IgD-negative memory B cell (primary cell): ENCODE data around the gene CAPZA2. TPM values are rescaled to one million over a fixed set of nuclear protein-coding genes. Genes with fewer than 3 reads are reported as not detected.
"Not testable (repeated sequence)": the region's sequence is repeated elsewhere in the genome, so short reads cannot be mapped to it uniquely, and the experiment has no call there.

ENCODE experiments used
- H3K27ac Mint-ChIP-seq, 3 donors: one replicate each; pipeline ENCODE4 v1.8.0; 2020 to 2022; ENCODE audit warnings: mild to moderate bottlenecking in 3 of 3, mixed read lengths in 3 of 3, moderate library complexity in 1 of 3
- H3K27me3 Mint-ChIP-seq: one replicate; pipeline ENCODE4 v1.8.0; 2021; ENCODE audit warnings: mixed read lengths
- H3K36me3 Mint-ChIP-seq: one replicate; pipeline ENCODE4 v1.8.0; 2020; ENCODE audit warnings: mild to moderate bottlenecking, mixed read lengths
- H3K4me1 Mint-ChIP-seq, 3 donors: one replicate each; pipeline ENCODE4 v1.8.0; 2020 to 2022; ENCODE audit warnings: mixed read lengths in 3 of 3, mild to moderate bottlenecking in 1 of 3
- H3K4me3 Mint-ChIP-seq, 4 donors: one replicate each; pipeline ENCODE4 v1.8.0; 2020 to 2022; ENCODE audit warnings: mild to moderate bottlenecking in 4 of 4, mixed read lengths in 4 of 4, moderate library complexity in 3 of 4
- H3K9me3 Mint-ChIP-seq, 3 donors: one replicate each; pipeline ENCODE4 v1.8.0; 2020 to 2021; ENCODE audit warnings: mixed read lengths in 3 of 3, mild to moderate bottlenecking in 1 of 3
- polyA plus RNA-seq: library from polyadenylated mRNA; unstranded; fragments of 300-500 nt; fragmentation: Illumina TruSeq; gene quantifications from one replicate; pipeline ENCODE4 v1.2.3, GENCODE V29; 2021

Gene CAPZA2
- polyA plus RNA-seq, 1 donor from 2014 or later = 172 TPM

- no peak overlapping the region for H3K27ac Mint-ChIP-seq
- H3K9me3 Mint-ChIP-seq = no peaks in the 10 kb centered on the region
- H3K36me3 Mint-ChIP-seq = peaks cover 12% of the 10 kb centered on the region
- no peak overlapping the region for H3K4me3 Mint-ChIP-seq
- H3K4me1 Mint-ChIP-seq = no peaks in the 10 kb centered on the region
- H3K27me3 Mint-ChIP-seq = no peaks in the 10 kb centered on the region
Observed at GRCh38 chr7:116912269-116912909, 50.0 kb downstream of the CAPZA2 start.

GRCh38 chr7:116918704-116919103 is 56.3 kb downstream of the CAPZA2 start:
- Mint-ChIP-seq H3K27ac (no peak overlapping the region), H3K9me3 (no peaks in the 10 kb centered on the region), H3K4me3 (no peak overlapping the region), H3K36me3 (peaks cover 15% of the 10 kb centered on the region), H3K27me3 (no peaks in the 10 kb centered on the region), H3K4me1 (no peaks in the 10 kb centered on the region)

GRCh38 chr7:116920359-116920758 is 58.0 kb downstream of the CAPZA2 start:
- H3K36me3 Mint-ChIP-seq = peaks cover 11% of the 10 kb centered on the region
- peak overlapping the region in 1 of 3 donors; percentile 68 for H3K27ac Mint-ChIP-seq
- H3K9me3 Mint-ChIP-seq = no peaks in the 10 kb centered on the region
- H3K4me1 Mint-ChIP-seq = no peaks in the 10 kb centered on the region
- no peaks in the 10 kb centered on the region for H3K27me3 Mint-ChIP-seq
- peak overlapping the region in 1 of 4 donors; percentile 14 for H3K4me3 Mint-ChIP-seq

GRCh38 chr7:116922545-116922944 is 60.2 kb downstream of the CAPZA2 start:
- Mint-ChIP-seq H3K9me3 (no peaks in the 10 kb centered on the region), H3K27ac (no peak overlapping the region), H3K4me1 (peaks cover 0 to 1% (median 0%) of the 10 kb centered on the region in 3 donors), H3K27me3 (no peaks in the 10 kb centered on the region), H3K4me3 (no peak overlapping the region), H3K36me3 (peaks cover 11% of the 10 kb centered on the region)

GRCh38 chr7:116924741-116925140 is 62.4 kb downstream of the CAPZA2 start:
- Mint-ChIP-seq H3K36me3 (peaks cover 5% of the 10 kb centered on the region), H3K27me3 (no peaks in the 10 kb centered on the region), H3K4me1 (peaks cover 0 to 3% (median 0%) of the 10 kb centered on the region in 3 donors), H3K9me3 (no peaks in the 10 kb centered on the region), H3K27ac (no peak overlapping the region), H3K4me3 (no peak overlapping the region)

GRCh38 chr7:116929021-116929420 is 66.6 kb downstream of the CAPZA2 start:
- Mint-ChIP-seq H3K36me3 (peaks cover 1% of the 10 kb centered on the region), H3K27ac (no peak overlapping the region), H3K4me1 (peaks cover 0 to 6% (median 3%) of the 10 kb centered on the region in 3 donors)

GRCh38 chr7:116929914-116930913 is 67.8 kb downstream of the CAPZA2 start:
- H3K4me3 Mint-ChIP-seq = no peak overlapping the region
- H3K9me3 Mint-ChIP-seq = no peaks in the 10 kb centered on the region
- no peak overlapping the region for H3K27ac Mint-ChIP-seq

More at GRCh38 chr7:116929021-116929420, 66.6 kb downstream of the CAPZA2 start:
- Mint-ChIP-seq H3K9me3 (no peaks in the 10 kb centered on the region), H3K4me3 (no peak overlapping the region), H3K27me3 (no peaks in the 10 kb centered on the region)

GRCh38 chr7:116932566-116932965 is 70.2 kb downstream of the CAPZA2 start:
- Mint-ChIP-seq H3K27ac (no peak overlapping the region), H3K9me3 (no peaks in the 10 kb centered on the region), H3K4me3 (no peak overlapping the region)

More at GRCh38 chr7:116929914-116930913, 67.8 kb downstream of the CAPZA2 start:
- peaks cover 2% of the 10 kb centered on the region for H3K27me3 Mint-ChIP-seq
- peaks cover 1% of the 10 kb centered on the region for H3K36me3 Mint-ChIP-seq
- peaks cover 0 to 6% (median 3%) of the 10 kb centered on the region in 3 donors for H3K4me1 Mint-ChIP-seq

GRCh38 chr7:116933465-116933864 is 71.1 kb downstream of the CAPZA2 start:
- peaks cover 0 to 5% (median 3%) of the 10 kb centered on the region in 3 donors for H3K4me1 Mint-ChIP-seq
- no peak overlapping the region for H3K27ac Mint-ChIP-seq
- H3K36me3 Mint-ChIP-seq = peaks cover 1% of the 10 kb centered on the region
- H3K27me3 Mint-ChIP-seq = peaks cover 16% of the 10 kb centered on the region
- no peak overlapping the region for H3K4me3 Mint-ChIP-seq
- no peaks in the 10 kb centered on the region for H3K9me3 Mint-ChIP-seq

More at GRCh38 chr7:116932566-116932965, 70.2 kb downstream of the CAPZA2 start:
- Mint-ChIP-seq H3K4me1 (peaks cover 0 to 5% (median 3%) of the 10 kb centered on the region in 3 donors), H3K36me3 (peaks cover 1% of the 10 kb centered on the region), H3K27me3 (peaks cover 13% of the 10 kb centered on the region)

- peaks cover 0 to 4% (median 3%) of the 10 kb centered on the region in 3 donors for H3K4me1 Mint-ChIP-seq
Observed at GRCh38 chr7:116934580-116934979, 72.2 kb downstream of the CAPZA2 start.

GRCh38 chr7:116936844-116937243 is 74.5 kb downstream of the CAPZA2 start:
- not testable (repeated sequence) for H3K4me1 Mint-ChIP-seq, H3K4me3 Mint-ChIP-seq, H3K27ac Mint-ChIP-seq, H3K36me3 Mint-ChIP-seq, H3K9me3 Mint-ChIP-seq
- peaks cover 16% of the 10 kb centered on the region for H3K27me3 Mint-ChIP-seq

More at GRCh38 chr7:116934580-116934979, 72.2 kb downstream of the CAPZA2 start:
- H3K27ac Mint-ChIP-seq = no peak overlapping the region
- H3K9me3 Mint-ChIP-seq = no peaks in the 10 kb centered on the region
- no peak overlapping the region for H3K4me3 Mint-ChIP-seq
- H3K36me3 Mint-ChIP-seq = peaks cover 1% of the 10 kb centered on the region
- H3K27me3 Mint-ChIP-seq = peaks cover 16% of the 10 kb centered on the region

GRCh38 chr7:116938678-116939077 is 76.3 kb downstream of the CAPZA2 start:
- no peak overlapping the region for H3K4me3 Mint-ChIP-seq
- peaks cover 16% of the 10 kb centered on the region for H3K27me3 Mint-ChIP-seq
- H3K27ac Mint-ChIP-seq = no peak overlapping the region
- H3K9me3 Mint-ChIP-seq = no peaks in the 10 kb centered on the region
- no peaks in the 10 kb centered on the region for H3K4me1 Mint-ChIP-seq
- no peaks in the 10 kb centered on the region for H3K36me3 Mint-ChIP-seq

GRCh38 chr7:116940689-116941370 is 78.4 kb downstream of the CAPZA2 start:
- H3K27me3 Mint-ChIP-seq = peaks cover 13% of the 10 kb centered on the region
- H3K4me3 Mint-ChIP-seq = no peak overlapping the region
- no peaks in the 10 kb centered on the region for H3K9me3 Mint-ChIP-seq
- no peaks in the 10 kb centered on the region for H3K36me3 Mint-ChIP-seq
- H3K4me1 Mint-ChIP-seq = no peaks in the 10 kb centered on the region
- H3K27ac Mint-ChIP-seq = no peak overlapping the region

GRCh38 chr7:116942504-116942903 is 80.1 kb downstream of the CAPZA2 start:
- peaks cover 4% of the 10 kb centered on the region for H3K27me3 Mint-ChIP-seq
- H3K4me1 Mint-ChIP-seq = no peaks in the 10 kb centered on the region
- no peaks in the 10 kb centered on the region for H3K36me3 Mint-ChIP-seq
- no peak overlapping the region for H3K27ac Mint-ChIP-seq
- H3K9me3 Mint-ChIP-seq = no peaks in the 10 kb centered on the region
- no peak overlapping the region for H3K4me3 Mint-ChIP-seq

- no peaks in the 10 kb centered on the region for H3K9me3 Mint-ChIP-seq
- peak overlapping the region in 1 of 4 donors; percentile 54 for H3K4me3 Mint-ChIP-seq
- H3K36me3 Mint-ChIP-seq = no peaks in the 10 kb centered on the region
- H3K4me1 Mint-ChIP-seq = peaks cover 0 to 7% (median 5%) of the 10 kb centered on the region in 3 donors
- H3K27me3 Mint-ChIP-seq = peaks cover 2% of the 10 kb centered on the region
- H3K27ac Mint-ChIP-seq = no peak overlapping the region
Observed at GRCh38 chr7:116948934-116949333, 86.5 kb downstream of the CAPZA2 start.
